HG02885 (cell line): ENCODE results near the gene DCTN2.

Experiments
- ATAC-seq: cut with Tn5 transposase; IDR thresholded peaks from one replicate; pipeline ENCODE4 v1.9.1; 2021; ENCODE audit warnings: mild to moderate bottlenecking; ENCODE audit not compliant: unreplicated experiment, poor library complexity

DCTN2 gene

GRCh38 chr12:57550641-57551549 is 3.9 kb upstream of the DCTN2 start:
- ATAC-seq, result no peak

DNA sequence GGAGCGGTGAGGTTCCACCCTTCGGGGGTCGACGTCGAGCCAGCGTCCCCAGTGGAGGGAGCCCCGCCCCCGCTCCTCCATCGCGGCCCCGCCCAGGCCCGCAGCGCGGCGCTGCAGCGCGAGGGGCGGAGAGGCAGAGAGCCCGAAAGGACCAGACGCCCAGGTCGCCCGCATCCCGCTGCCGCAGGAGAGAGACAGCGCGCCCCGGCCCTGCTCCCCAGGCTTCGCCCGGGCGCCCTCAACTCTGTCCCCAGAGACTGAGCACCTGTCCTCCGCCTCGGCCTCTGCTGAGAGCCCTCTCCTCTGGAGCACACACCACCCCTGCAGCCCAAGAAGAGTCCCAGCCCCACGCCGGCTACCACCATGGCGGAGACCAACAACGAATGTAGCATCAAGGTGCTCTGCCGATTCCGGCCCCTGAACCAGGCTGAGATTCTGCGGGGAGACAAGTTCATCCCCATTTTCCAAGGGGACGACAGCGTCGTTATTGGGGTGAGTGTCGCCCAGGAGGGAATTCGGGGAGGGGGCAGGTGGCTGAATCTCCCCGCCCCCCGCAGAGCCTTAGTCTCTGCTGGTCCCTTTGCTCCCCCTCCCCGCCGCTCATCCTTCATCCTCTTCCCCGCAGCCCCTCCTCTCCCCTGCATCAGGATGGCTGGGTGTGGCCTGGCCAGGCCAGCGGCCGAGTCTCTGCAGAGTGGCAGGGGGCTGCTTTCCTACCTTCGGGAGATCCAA is 3.1 kb upstream of the DCTN2 start, which contains the start of gene KIF5A:
KIF5A (plus strand) TSS at position 136 of the 732 bp plus-strand sequence; CDS start at position 364, 228 bp downstream.
- ATAC-seq, result peak; percentile 27

- ATAC-seq, result no peak
Measured at GRCh38 chr12:57549203-57549908, 2.4 kb upstream of the DCTN2 start.

DNA sequence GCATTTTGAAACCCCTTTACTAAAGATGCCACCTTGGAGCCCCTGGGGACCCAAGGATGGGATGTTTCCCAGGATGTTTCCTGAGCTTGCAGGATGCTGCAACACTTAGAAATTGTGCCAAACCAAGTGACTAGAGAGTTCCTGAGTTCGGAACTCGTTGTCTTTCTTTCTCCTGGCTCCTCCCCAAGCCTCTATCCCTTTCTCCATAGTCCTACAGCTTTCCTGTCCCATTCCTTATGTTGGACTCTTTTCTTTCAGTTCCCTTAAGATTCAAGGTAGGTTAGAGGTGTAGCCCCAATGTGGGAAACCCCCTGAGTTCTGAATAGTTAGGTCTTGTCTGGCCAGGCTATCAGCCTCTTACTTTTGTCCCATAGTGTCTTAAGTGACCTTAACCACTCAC is 1.5 kb upstream of the DCTN2 start:
- ATAC-seq, result no peak

DNA sequence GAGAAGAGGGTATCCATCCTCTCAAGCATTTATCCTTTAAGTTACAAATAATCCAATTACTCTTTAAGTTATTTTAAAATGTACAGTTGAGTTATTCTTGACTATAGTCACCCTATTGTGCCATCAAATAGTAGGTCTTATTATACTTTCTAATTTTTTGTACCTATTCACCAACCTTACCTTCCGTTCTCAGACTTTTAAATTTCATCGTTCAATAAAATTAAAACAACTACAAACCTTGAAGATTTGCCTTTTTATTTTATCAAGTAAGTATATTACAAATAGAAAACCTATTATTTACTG is 972 bp upstream of the DCTN2 start:
- no peak for ATAC-seq

- no peak for ATAC-seq
Measured at GRCh38 chr12:57547288-57548012, 458 bp upstream of the DCTN2 start.

DNA sequence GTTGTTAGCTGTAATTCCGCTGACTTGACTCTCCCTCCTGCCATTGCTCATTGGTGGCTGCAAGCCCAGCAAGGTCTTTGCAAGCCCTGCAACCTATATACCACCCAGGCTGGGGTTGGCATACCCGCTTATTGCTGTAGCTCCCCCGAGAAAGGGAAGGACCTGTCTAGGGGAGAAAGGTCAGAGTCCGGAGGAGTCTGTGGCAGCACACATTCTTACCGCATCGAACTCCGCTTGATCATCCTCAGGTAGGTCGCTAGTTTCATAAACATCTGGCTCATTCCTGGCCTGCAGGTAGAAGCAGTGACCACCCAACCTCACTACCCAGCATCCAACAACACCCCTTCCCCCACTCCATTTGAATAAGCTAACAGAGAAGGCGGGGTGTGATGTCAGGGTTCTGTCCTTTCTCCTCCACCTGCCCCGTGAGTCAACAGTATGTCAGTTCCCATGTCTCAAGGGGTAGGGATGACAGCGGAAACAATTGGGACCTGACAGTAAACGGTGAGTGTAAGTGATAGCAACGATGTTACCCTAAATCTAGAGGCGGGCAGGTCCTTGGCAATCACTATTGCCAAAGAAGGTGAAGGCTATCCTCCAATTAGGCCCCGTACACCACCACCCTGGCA is 1.1 kb downstream of the DCTN2 start:
- no peak for ATAC-seq

GRCh38 chr12:57543581-57543980 is 3.4 kb downstream of the DCTN2 start:
- ATAC-seq, result no peak

DNA sequence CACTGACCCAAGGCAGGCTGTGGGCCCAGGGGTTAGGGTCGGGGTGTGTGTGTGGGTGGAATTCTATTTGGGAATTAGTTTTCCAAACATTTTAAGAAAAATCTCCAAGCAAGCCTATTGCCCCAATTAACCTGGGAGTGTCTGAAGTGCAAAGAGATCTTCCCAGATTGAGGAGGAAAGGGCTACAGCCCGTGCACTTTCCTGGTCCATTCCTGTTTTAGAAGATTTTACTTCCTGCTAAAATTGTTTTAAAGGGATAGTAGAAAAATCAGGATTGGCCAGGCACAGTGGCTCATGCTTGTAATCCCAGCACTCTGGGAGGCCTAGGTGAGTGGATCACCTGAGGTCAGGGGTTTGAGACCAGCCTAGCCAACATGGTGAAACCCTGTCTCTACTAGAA is 5.3 kb downstream of the DCTN2 start:
- ATAC-seq, result no peak

DNA sequence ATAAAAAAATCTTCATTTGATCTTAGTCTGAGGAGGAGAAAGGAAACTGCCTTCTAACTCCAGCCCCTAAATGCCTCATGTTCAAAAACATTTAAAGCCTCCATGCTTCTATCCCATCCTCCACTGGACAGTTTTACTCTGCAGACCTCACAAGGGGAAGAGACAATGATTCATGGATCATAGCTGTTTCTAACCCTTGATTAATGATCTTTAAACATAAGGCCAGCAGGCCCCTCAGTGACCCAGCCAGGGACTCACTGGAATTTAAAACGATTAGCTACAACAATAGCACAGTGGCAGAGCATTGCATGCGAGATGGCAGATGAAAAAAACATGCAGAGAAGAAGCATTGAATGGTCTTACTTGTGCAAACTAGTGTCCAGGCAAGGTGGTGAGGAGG is 6.0 kb downstream of the DCTN2 start:
- ATAC-seq, result no peak

DNA sequence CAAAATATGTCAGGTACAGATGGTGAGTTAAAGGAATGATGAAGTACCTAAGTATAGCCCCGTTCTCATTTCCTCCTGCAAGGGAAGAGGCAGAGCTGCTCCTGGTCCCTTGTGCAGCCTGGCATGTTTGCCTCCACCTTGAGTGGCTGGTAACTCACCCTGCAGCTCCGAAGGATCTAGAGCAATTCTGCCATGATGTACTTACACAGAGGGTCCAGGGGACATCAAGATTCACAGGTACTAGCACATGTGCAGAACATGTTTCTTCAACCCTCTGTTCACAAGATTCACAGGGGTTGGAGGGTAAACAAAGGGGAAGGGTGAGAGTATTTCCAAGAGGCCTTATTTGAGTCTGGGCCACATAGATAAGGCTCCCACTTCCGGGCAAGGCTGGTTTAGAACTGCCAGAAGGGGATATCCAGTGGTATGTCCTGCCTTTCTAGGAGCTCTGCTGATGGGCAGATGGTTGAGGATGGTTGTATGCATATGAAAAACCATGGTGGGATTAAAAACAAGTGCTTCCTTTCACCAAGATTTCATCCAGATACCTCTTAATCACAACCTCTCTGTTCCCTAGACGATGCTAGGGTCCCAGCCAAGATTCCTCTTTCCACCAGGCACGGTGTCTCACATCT is 7.7 kb downstream of the DCTN2 start:
- no peak for ATAC-seq

DNA sequence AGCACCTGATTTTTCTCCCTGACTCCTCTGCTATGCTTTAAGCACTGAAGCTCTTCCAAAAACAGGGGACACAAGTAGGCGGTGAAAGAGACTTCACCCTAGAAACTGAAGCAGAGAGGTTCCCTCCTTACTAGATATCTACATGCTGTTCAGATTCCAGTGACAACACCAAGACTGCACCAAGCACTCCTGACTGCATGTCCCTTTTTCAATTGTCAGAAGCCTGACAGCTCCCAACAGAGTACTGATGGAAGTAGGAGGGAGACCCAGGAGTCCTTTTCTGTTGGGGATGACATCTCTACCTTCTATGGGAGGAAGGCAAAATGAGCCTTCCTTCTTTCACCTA is 10.4 kb downstream of the DCTN2 start:
- ATAC-seq, result no peak

GRCh38 chr12:57535764-57536596 is 11.0 kb downstream of the DCTN2 start:
- no peak for ATAC-seq

GRCh38 chr12:57534991-57535543 is 11.9 kb downstream of the DCTN2 start:
- ATAC-seq, result no peak

DNA sequence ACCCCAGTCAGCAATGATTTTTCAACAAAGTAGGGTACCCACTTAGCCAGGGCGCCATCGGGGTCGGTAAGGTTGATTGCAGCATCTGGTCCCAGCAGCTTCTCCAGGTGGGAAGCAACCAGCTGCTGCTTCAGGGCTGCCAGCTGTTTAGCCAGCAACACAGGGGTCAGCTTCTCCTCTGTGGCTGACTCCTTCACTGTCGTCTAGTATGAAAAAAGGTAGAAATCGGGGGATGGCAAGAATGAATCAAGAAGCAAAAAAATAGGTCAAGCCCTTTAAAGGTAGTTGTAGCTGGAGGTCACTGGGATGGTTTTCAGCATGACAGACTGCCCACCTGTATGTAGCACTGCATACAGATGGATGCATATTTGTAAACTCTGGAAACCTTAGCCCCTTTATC is 12.7 kb downstream of the DCTN2 start:
- ATAC-seq, result no peak

DNA sequence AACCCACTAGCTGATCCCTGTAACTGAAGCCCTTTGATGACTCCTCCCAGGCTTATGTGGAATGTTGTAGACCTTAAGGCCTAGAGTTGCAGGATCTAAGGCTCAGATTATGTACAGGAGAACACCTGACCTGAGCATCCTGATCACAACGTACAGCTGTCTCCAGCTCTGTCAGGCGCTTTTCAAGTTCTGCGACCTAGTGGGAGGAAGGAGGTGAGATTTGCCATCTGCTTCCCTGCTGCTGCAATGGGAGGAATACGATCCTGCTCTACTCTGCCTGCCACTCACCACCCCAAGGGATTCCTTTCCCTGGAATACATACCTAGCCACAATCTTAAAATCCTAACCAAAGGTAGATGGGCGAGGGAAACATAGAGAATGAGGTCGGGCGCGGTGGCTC is 13.9 kb downstream of the DCTN2 start:
- ATAC-seq, result no peak

DNA sequence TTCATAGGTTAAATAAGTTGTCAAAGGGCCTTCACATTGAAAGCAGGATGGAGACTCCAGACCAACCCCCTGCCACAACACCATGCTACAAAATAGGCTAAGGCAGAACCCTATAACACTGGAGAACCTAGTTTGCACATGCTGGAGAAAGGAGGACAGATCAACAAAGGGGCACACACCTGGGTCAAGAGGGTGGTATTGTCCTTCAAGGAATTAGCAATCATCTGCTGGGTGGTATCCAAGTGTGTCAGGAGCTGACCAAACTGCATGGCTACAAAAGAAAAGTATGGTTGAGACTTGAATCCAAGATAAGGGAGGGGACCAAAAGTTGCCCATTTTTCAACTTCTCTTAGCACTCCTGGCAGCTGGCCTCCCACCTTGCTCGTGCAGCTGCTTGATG is 15.2 kb downstream of the DCTN2 start:
- no peak for ATAC-seq

DNA sequence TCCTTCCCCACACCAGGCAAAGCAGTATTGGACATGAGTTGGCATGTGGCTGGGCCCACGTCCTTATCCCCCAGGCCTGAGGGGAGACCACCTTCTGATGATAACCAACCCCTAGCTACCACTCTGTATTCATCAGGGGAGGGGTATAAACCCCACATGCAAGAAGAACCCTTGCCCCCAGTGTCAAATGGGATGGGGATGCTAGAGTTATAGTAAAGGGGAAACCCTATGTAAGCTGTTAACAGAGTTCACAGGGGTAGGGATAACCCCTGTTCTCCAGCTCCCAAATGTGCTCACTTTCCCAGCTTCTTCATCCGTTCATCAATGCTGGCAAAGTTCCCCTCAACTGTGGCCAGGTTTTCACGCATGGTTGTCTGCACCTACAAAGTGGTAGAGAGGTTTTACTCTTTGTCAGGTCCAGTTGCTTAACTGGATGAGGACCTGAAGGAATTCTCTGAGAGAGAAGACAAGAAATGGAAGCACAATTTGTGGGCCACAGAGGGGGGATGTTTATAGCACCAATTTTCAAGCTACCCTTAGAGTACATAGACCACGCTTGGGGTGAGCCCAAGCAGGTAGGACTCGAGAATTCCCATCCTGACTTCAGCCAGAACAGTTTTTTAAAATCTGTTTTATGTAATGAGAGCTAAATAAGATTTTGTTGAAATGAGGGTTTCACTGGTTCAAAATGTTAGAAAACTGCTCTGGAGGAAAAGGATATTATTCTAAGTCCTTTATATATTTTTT is 16.4 kb downstream of the DCTN2 start:
- ATAC-seq, result no peak
